ENCODE results near the gene EFCAB6.

EFCAB6 gene

DNA sequence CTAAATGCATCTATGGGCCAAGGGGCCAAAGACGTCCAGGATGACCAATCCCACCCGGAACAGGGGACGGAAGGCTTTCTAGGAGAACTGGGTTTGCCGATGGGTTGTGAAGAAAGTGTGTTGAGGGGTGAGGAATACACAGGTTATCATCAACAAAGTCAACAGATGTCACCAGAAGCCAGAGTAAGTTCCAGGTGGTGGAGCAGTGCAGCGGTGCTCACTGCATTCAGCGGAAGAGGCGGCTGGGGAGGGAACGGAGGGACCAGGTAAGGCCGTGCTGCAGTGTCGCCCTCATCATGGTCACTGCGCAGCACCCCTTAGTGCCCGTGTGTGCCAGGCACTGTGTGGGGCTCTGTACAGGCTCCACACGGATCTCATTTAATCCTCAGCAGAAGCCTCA lies 176.0 kb downstream of the EFCAB6 start:
- no peak for TF ChIP-seq TAF1 (IDR thresholded peaks at IDR 0.05; ENCODE audit: borderline replicate concordance, low read depth, low read length)
- TF ChIP-seq POLR2A (IDR thresholded peaks at IDR 0.05; ENCODE audit: low read depth, low read length): no peak
- no peak for TF ChIP-seq POLR2AphosphoS5 (IDR thresholded peaks at IDR 0.05; ENCODE audit: low read depth, low read length)
- DNase-seq (ENCODE audit: insufficient read length) (no peak), FAIRE-seq (no peak)

DNA sequence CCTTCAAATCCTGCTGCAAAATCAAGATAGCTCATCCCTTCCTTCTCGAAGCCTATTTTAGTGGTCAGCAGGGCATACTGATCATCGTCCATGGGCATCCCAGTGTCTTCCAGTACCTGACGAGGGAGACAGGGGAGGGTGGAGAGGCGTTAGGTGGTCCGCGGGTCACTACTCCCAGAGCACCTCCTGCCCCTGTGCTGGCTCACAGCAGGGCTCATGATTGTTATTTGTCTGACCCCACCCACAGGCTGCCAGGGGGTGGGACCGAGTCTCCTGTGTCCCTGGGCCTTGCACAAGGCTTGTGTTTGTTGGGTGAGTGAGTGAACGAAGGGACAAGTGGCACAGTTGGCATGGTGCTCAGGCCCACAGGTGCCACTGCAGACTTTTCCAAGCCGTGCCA lies 177.0 kb downstream of the EFCAB6 start:
- DNase-seq (ENCODE audit: insufficient read length) (no peak), FAIRE-seq (no peak)
- TF ChIP-seq TAF1 (IDR thresholded peaks at IDR 0.05; ENCODE audit: borderline replicate concordance, low read depth, low read length) (no peak), POLR2AphosphoS5 (IDR thresholded peaks at IDR 0.05; ENCODE audit: low read depth, low read length) (no peak), POLR2A (IDR thresholded peaks at IDR 0.05; ENCODE audit: low read depth, low read length) (no peak)

DNA sequence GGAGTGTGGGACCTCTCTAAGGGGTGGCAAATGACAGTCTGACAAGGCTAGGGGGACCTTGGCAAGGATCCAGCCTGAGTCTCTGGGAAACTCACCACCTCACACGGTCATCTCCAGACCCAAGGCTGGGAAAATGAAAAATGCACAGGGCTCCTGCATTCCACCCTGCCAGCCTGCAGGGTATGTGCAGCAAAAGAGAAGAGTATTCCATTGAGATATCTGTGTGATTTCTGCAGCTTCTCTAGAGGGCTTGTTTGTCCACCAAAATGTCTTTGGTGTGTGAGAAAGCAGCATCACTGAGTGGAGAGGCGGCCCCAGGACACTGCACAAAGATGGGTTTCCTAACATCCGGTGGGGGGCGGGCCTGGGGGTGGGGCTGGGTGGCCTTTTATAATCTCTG lies 177.8 kb downstream of the EFCAB6 start:
- no peak for DNase-seq (ENCODE audit: insufficient read length)
- FAIRE-seq: no peak
- TF ChIP-seq POLR2AphosphoS5 (IDR thresholded peaks at IDR 0.05; ENCODE audit: low read depth, low read length) (no peak), TAF1 (IDR thresholded peaks at IDR 0.05; ENCODE audit: borderline replicate concordance, low read depth, low read length) (no peak), POLR2A (IDR thresholded peaks at IDR 0.05; ENCODE audit: low read depth, low read length) (no peak)

DNA sequence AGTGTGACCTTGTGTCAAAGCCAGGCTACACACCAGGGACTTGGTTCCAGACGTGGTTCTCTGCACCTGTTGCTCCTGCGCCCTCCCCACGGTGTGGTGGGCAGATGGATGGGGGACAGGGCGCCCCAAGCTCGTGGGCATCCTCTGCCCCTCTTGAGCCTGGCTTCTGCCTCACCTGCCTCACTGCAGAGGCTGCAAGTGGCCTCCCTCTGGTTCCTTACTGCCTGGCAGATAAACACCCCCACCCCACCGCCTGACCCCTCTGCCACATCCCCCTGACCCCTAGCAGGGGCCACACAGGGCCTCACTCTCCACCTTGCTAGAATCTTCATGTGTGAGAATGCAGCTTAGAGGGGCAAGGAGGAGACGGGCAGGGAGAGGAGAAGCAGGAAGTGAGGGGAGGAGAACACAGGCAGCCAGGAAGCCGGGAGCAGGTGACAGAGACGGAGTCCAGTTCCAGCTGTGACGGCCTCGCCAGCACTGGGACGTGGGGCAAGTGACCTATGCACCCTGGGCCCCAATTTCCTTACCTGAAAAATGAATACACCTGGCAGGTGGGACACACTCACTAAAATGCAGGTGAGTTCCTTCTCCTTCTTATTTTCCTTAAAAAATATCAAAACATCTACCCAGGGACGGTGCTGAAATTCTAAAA lies 178.3 kb downstream of the EFCAB6 start:
- DNase-seq (ENCODE audit: insufficient read length) (no peak), FAIRE-seq (no peak)
- TF ChIP-seq POLR2AphosphoS5 (IDR thresholded peaks at IDR 0.05; ENCODE audit: low read depth, low read length): no peak
- TF ChIP-seq POLR2A (IDR thresholded peaks at IDR 0.05; ENCODE audit: low read depth, low read length): no peak
- TF ChIP-seq TAF1 (IDR thresholded peaks at IDR 0.05; ENCODE audit: borderline replicate concordance, low read depth, low read length): no peak

DNA sequence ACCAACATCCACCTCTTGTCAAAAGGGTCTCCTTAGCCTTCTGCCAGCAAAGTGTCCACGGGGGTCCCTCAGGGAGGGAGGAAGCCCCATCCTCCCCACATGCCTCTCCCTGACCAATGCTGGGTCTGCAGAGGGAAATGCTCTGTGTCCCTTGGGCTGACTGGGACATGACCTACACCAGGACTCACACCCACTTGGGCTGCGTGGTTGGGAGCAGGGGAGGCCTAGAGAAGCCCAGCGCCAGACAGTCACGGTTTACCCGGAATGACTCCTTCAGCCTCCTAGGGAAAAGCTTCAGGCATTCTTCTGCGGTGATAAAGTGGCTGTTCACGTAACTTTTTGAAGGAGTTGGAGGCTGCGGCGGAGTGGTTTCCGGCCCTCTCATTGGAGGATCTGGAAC lies 180.3 kb downstream of the EFCAB6 start:
- TF ChIP-seq TAF1 (IDR thresholded peaks at IDR 0.05; ENCODE audit: borderline replicate concordance, low read depth, low read length) (no peak), POLR2AphosphoS5 (IDR thresholded peaks at IDR 0.05; ENCODE audit: low read depth, low read length) (no peak), POLR2A (IDR thresholded peaks at IDR 0.05; ENCODE audit: low read depth, low read length) (no peak)
- FAIRE-seq: no peak

DNA sequence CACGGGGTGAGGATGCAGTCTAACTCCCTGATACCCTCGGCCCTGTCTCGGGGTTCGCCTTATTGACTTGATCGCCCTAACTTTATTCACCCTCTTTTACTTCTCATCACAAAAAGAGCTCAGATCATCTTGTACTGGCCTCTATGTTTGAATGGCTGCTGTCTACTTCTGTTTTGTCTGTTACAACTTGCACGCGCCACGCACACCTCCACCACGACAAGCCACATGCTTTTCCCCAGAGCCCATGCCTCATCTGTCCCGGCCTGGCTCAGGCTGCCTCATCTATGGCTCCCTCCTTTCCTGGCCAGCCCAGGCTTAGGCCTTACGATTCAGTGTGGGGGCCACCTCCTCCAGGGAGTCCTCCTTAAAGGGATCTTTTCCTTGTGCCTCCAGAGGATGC lies 180.9 kb downstream of the EFCAB6 start:
- TF ChIP-seq TAF1 (IDR thresholded peaks at IDR 0.05; ENCODE audit: borderline replicate concordance, low read depth, low read length) (no peak), POLR2AphosphoS5 (IDR thresholded peaks at IDR 0.05; ENCODE audit: low read depth, low read length) (no peak), POLR2A (IDR thresholded peaks at IDR 0.05; ENCODE audit: low read depth, low read length) (no peak)
- FAIRE-seq (no peak), DNase-seq (ENCODE audit: insufficient read length) (no peak)

More for the DNA sequence above, 180.3 kb downstream of the EFCAB6 start:
- no peak for DNase-seq (ENCODE audit: insufficient read length)

DNA sequence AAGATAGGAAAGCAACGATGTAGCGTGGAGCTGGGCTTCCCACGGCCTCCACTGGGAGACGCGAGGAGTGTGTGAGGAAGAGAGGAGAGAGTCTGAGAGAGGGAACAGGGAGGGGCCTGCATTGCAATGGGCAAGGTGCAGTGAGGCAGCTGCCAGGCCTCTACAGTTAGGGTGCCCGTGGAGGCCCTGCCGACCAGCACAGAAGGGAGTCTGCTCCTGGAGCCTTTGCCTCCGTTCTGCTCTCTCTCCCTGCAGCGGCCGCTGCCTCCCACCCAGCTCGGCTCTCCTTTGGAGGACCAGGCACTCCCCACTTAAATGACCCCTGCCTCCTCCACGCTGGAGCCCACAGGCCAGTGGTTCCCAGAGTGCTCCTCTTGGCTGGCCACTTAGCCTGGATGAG lies 181.7 kb downstream of the EFCAB6 start:
- DNase-seq (ENCODE audit: insufficient read length) (no peak), FAIRE-seq (no peak)
- no peak for TF ChIP-seq POLR2A (IDR thresholded peaks at IDR 0.05; ENCODE audit: low read depth, low read length)
- no peak for TF ChIP-seq TAF1 (IDR thresholded peaks at IDR 0.05; ENCODE audit: borderline replicate concordance, low read depth, low read length)
- TF ChIP-seq POLR2AphosphoS5 (IDR thresholded peaks at IDR 0.05; ENCODE audit: low read depth, low read length): no peak

DNA sequence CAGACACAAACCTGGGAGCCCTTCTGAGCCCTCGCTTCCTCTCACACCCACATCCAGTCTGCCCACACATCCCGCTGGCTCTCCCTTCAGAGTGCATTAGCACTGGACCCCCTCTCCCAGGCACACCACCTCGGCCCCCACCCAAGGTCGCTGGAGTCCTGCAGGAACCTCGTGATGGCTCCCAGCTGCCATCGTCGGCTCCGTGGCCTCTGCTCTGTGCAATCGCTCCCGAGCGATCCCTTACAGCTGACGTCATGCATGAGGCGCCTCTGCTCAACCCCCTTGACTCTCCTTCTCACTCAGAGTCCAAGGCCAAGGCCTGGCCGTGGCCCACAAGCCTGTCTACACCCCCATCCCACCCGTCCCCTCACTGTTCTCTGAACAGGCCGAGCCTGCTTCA lies 183.9 kb downstream of the EFCAB6 start:
- FAIRE-seq (no peak), DNase-seq (ENCODE audit: insufficient read length) (no peak)
- no peak for TF ChIP-seq POLR2AphosphoS5 (IDR thresholded peaks at IDR 0.05; ENCODE audit: low read depth, low read length)
- TF ChIP-seq POLR2A (IDR thresholded peaks at IDR 0.05; ENCODE audit: low read depth, low read length): no peak
- no peak for TF ChIP-seq TAF1 (IDR thresholded peaks at IDR 0.05; ENCODE audit: borderline replicate concordance, low read depth, low read length)

DNA sequence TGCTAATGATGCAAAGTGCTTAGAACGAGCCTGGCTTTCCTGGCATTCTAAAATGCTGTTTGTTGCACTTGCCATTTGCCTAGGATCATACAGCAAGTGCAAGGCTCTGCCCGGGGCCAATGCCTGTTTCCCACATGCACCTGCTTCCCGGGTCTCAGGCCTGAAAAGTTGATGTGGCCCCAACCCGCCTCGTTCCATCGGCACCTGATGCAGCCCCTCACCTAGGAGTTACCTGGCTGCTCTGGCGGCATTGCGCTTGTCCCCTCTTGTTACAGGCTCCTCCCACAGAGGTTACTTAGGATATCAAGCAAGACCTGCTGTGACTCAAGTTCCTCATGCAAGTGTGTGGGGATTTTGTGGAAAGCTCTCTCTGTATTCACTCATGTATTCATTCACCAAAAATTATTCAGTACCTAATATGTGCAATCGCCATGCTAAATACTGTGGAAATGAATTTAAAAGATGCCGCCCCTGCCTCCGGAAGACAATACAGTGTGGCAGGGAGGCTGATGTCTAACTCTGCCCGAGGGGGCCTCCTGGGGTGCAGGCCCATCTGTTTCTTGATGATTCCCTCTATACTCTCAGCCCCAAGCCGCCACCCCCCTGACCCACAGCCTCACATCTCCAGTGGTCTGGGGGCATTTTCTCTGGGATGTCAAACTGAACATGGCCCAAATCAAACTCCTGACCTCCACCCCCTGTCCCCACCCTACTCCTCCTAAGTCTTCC lies 184.5 kb downstream of the EFCAB6 start:
- TF ChIP-seq POLR2A (IDR thresholded peaks at IDR 0.05; ENCODE audit: low read depth, low read length): no peak
- no peak for TF ChIP-seq TAF1 (IDR thresholded peaks at IDR 0.05; ENCODE audit: borderline replicate concordance, low read depth, low read length)
- TF ChIP-seq POLR2AphosphoS5 (IDR thresholded peaks at IDR 0.05; ENCODE audit: low read depth, low read length): no peak
- DNase-seq (ENCODE audit: insufficient read length): no peak
- FAIRE-seq: no peak

DNA sequence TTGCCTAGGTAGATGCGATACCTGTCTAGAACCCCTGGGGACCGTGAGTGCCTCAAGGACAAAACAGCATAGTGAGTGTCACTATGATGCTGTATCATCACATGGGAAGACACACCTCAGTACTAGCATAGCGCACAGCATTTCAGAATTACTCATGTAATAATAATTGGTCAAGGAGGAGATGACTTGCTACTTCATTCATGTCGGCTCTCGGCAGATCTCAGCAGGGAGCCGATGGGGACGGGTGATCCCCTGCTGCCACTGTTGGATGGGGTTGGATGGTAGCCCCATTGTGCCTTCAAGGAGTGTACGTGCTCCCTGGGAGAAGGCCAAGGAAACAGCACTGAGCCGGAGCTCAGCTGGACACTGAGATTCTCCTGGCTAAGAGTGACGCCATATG lies 186.9 kb downstream of the EFCAB6 start:
- TF ChIP-seq POLR2AphosphoS5 (IDR thresholded peaks at IDR 0.05; ENCODE audit: low read depth, low read length) (no peak), TAF1 (IDR thresholded peaks at IDR 0.05; ENCODE audit: borderline replicate concordance, low read depth, low read length) (no peak), POLR2A (IDR thresholded peaks at IDR 0.05; ENCODE audit: low read depth, low read length) (no peak)
- DNase-seq (ENCODE audit: insufficient read length) (no peak), FAIRE-seq (no peak)

DNA sequence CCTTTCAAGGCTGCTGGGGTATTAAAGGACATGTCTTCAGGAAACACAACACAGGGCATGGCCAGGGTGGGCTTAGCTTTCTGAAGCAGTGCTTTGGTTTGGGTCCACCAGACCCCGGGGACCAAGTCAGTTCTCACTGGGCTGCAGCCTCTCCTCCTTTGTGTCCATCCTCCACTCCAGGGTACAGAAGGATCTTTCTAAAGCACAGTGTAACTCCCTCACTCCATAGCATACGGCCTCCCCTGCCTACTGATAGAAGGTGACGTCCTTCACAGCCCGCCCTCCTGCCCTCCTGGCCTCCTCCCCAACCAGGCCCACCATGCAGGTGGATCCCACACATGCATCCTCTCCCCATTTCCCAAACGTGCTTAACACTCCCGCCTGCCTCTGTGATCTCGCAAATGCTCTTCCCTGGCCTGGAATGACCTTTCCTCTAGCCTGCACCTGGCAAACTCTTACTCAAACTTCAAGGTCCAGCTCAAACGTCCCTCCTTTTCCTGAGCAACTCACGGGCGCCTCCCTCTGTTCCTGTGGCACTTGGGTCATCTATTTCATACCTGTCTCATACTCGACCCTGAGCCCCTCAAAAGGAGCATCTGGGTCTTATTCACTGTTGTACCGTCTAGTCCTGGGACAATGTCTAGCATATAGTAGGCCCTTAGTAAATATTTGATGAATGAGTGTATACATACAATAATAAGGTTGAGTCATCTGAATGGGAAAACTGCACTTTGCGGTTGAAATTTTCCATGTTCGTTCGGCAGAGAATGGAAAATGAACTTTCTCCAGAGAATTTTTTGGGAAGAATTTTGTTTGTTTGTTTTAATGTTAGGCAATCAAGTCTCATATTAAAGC lies 187.7 kb downstream of the EFCAB6 start:
- FAIRE-seq (no peak), DNase-seq (ENCODE audit: insufficient read length) (no peak)
- TF ChIP-seq POLR2A (IDR thresholded peaks at IDR 0.05; ENCODE audit: low read depth, low read length): no peak
- TF ChIP-seq TAF1 (IDR thresholded peaks at IDR 0.05; ENCODE audit: borderline replicate concordance, low read depth, low read length): no peak
- no peak for TF ChIP-seq POLR2AphosphoS5 (IDR thresholded peaks at IDR 0.05; ENCODE audit: low read depth, low read length)
